ENCODE measurements around the gene DHCR24.
"Not testable (repeated sequence)": the region's sequence is repeated elsewhere in the genome, so short reads cannot be mapped to it uniquely, and the experiment has no call there.

Gene DHCR24

GRCh38 chr1:54888080-54888733, 1.2 kb upstream of the DHCR24 start:
- DNase-seq (ENCODE audit: low spot score): no peak

GRCh38 chr1:54887665-54888071, 673 bp upstream of the DHCR24 start:
- no peak for DNase-seq (ENCODE audit: low spot score)

DNA sequence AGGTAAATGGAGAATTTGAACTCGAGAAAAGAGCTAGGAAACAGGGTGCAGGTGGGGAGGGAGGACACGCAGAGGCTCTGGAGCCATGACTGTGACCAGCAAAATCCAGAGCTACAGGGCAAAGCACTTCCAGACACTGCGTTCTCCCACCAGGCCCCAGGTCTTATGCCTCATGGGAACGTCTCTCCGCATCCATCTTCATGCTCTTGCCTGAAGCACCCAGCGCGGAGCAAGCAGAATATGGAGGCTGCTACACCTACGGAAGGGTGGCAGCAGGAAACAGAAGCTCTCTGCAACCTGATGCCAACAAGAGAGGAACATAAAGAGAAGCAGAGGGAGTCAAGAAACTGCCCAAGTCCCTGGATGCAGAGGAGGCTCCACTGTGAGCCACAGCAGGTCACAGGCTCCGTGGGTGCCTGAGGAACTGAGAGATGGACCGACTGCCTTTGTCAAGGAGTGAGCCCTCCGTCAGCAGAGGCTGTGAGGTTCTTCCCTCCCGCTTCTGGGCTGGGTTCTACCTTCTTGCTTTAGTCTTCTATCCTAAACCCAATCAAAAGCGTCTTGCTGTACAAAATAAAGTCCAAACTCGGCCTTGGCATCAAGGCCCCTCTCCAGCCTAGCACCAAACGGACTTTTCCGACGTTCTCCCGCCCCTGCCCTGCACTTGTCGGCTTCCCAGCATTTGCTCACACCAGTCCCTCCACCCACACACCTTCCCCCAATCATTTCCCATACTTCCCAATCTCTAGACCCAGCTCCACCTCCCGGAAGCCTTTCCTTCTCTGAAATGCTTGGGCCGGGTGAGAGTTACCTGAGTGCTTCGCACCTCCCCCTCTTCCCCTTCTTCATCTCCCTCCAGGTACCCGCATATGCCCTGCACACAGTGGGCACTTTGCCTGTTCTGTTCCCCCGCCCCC, 930 bp downstream of the DHCR24 start:
- no peak for DNase-seq (ENCODE audit: low spot score)

- no peak for DNase-seq (ENCODE audit: low spot score)
Observed at GRCh38 chr1:54885237-54885679, 1.7 kb downstream of the DHCR24 start.

GRCh38 chr1:54884768-54885167, 2.2 kb downstream of the DHCR24 start:
- no peak for DNase-seq (ENCODE audit: low spot score)

GRCh38 chr1:54884135-54884586, 2.8 kb downstream of the DHCR24 start:
- no peak for DNase-seq (ENCODE audit: low spot score)

GRCh38 chr1:54883349-54884102, 3.5 kb downstream of the DHCR24 start:
- DNase-seq (ENCODE audit: low spot score): no peak

- DNase-seq (ENCODE audit: low spot score): no peak
Observed at GRCh38 chr1:54882519-54882918, 4.5 kb downstream of the DHCR24 start.

- DNase-seq (ENCODE audit: low spot score): not testable (repeated sequence)
Observed at GRCh38 chr1:54881604-54882003, 5.4 kb downstream of the DHCR24 start.

DNA sequence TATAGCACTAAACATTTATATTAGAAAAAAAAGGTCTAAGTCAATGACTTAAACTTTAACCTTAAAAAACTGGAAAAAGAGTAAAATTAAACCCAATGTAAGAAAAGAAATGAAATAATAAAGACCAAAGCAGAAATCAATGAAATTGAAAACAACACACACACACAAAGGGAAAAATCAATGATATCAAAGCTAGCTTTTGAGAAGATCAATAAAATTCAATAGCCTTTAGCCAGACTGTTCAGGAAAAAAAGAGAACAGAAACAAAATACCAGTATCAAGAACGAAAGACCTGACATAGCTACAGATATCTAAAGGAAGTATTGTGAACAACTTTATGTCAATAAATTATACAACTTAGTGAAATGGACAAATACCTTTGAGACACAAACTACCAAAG, 7.1 kb downstream of the DHCR24 start:
- no peak for DNase-seq (ENCODE audit: low spot score)

GRCh38 chr1:54876814-54877213, 10.2 kb downstream of the DHCR24 start:
- DNase-seq (ENCODE audit: low spot score): no peak

GRCh38 chr1:54875000-54875399, 12.0 kb downstream of the DHCR24 start:
- no peak for DNase-seq (ENCODE audit: low spot score)

GRCh38 chr1:54874079-54874830, 12.7 kb downstream of the DHCR24 start:
- no peak for DNase-seq (ENCODE audit: low spot score)

DNA sequence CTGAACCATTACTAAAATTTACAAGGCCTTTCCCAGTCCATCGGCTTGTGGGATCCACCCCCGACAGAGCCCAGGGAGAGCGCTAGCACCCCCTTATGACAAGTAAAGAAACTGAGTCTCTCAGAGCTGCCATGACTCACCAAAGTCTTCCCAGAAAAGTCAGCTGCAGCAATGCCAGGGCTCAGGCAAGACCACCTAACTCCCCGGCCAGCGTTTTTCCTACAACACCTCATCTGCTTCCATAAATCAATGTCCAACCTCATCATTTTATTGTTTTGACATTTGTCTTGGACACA, 15.0 kb downstream of the DHCR24 start:
- DNase-seq (ENCODE audit: low spot score): no peak

GRCh38 chr1:54871275-54872035, 15.5 kb downstream of the DHCR24 start:
- DNase-seq (ENCODE audit: low spot score): no peak

GRCh38 chr1:54870869-54871268, 16.1 kb downstream of the DHCR24 start:
- no peak for DNase-seq (ENCODE audit: low spot score)

DNA sequence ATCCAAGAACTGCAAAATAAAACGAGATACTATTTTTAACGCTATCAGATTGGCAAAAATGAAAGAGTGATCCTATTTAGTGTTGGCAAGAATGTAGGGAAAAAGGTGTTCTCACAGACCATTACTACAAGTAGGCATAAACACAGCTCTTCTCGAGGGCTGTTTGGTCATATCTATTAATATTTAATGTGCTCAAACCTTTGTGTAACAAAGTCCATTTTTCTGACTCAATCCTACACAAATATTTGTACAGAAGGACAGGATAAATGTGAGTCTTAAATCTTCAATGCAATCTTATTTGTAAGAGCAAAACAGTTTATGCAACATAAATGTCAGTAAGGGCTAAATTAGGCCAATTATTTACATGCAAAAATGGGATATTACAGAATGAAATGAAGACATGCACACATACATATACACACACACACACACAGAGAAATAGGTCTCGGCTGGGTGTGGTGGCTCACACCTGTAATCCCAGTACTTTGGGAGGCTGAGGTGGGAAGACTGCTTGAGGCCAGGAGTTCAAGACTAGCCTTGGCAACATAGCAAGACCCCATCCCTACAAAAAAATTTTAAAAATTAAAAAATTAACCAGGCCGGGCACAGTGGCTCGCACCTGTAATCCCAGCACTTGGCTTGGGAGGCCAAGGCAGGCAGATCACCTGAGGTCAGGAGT, 17.7 kb downstream of the DHCR24 start:
- DNase-seq (ENCODE audit: low spot score): no peak

DNA sequence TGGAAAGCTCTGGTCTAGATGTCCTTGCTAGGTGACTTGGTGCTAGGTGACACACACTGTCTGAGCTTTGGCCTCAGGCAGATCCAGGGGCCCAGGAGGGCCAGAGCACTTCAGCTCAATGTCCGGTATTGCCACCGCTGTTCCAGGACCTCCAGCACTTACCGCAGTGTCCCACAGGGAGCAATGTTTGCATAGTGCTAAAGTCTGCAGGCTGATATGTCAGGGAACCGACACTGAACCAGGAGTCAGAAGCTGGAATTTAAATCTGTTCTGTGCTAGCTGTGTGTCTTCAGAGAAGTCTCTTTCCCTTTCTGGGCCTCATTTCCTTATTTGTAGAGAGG, 19.3 kb downstream of the DHCR24 start:
- no peak for DNase-seq (ENCODE audit: low spot score)

DNA sequence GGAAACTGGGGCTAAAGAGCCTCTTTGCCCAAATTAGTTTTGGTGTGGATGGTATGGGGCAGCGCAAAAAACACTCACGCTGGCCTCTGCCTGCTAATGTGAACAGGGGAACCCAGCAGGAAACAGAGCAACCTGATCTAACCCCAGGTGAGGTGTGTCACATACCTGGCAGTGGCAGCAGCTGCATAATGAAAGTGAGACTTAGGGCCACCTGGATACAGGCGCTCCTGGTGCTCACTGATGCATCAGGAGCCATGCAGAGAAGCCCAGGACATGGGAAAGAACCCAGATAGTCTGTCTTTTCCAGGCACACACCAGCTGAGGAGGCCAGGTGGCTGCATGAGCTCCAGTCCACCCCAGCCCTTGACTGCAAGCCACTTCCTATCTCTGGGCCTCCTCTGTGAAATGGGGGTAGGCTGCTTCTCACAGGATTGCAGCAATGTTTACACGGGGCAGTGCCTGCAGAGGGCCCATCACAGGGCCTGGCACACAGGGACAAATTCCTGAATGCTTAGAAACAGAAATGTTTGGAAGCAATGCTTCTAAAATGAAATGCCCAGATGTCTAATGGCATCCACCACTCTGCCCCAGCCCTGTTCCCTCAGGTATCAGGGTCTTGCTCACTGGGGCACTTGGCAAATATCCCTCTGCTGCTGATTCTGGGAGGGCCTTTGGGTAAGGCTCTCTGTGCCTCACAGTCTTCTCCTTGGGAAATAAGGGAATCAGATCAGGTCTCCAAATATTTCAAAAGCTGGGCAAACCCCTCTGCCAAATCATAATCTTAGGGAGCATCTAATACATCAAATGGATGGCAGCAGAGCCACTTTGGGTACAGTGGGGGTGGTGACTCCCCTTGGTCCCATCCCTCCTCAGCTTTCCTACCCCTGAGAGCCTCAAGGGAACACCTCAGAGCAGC, 19.9 kb downstream of the DHCR24 start:
- no peak for DNase-seq (ENCODE audit: low spot score)

Measured in activated CD4-positive, alpha-beta T cell treated with anti-CD3 and anti-CD28 coated beads, Interleukin-2, Interleukin-4, amounts not matched to agents 100 ng/mL and 50 ng/mL, durations not matched to agents 16 hours and 8 hours (primary cell).